SK-MEL-5 (cell line): Measurements from ENCODE around the gene MMRN2. TPM values are rescaled to one million over a fixed set of nuclear protein-coding genes. Genes with fewer than 3 reads are reported as not detected.
"Not testable (repeated sequence)": the region's sequence is repeated elsewhere in the genome, so short reads cannot be mapped to it uniquely, and the experiment has no call there.

Experiments used
- DNase-seq: peaks from one replicate; pipeline ENCODE4 v3.0.0-alpha.2; 2016; ENCODE audit warnings: low read depth, low spot score
- in situ Hi-C: cut with HindIII; loops from 2 replicates; pipeline ENCODE4 v1.10.0; 2016; ENCODE audit warnings: low sequenced_read_pairs, high pct_unique_total_duplicates, low pct_unique_long_range_greater_than_20kb
- total RNA-seq: library from RNA; depleted of rRNA; stranded (reverse); fragments of >200 nt; shearing (Covaris generic); gene quantifications from 2 replicates; pipeline ENCODE4 v1.2.3, GENCODE V29; 2014

The MMRN2 gene
- total RNA-seq, 1 experiment from 2014 or later: 0.08 TPM

- DNase-seq, in situ Hi-C loops: not testable (repeated sequence)
Observed at GRCh38 chr10:86947806-86948205, 9.6 kb downstream of the MMRN2 start.

- in situ Hi-C loops: no loop called here
Observed at GRCh38 chr10:86946213-86947155, 10.9 kb downstream of the MMRN2 start.

GRCh38 chr10:86945361-86946212 lies 11.8 kb downstream of the MMRN2 start:
- in situ Hi-C loops: no loop called here
- peak; percentile 38 for DNase-seq

More at GRCh38 chr10:86946213-86947155, 10.9 kb downstream of the MMRN2 start:
- DNase-seq: no peak

- in situ Hi-C loops: no loop called here
- DNase-seq: no peak
Observed at GRCh38 chr10:86944907-86945306, 12.5 kb downstream of the MMRN2 start.

- no peak for DNase-seq
- in situ Hi-C loops: no loop called here
Observed at GRCh38 chr10:86944471-86944870, 12.9 kb downstream of the MMRN2 start.

- DNase-seq: no peak
- in situ Hi-C loops: no loop called here
Observed at GRCh38 chr10:86944031-86944419, 13.4 kb downstream of the MMRN2 start.

GRCh38 chr10:86943316-86944030 lies 13.9 kb downstream of the MMRN2 start:
- no peak for DNase-seq
- in situ Hi-C loops: no loop called here

GRCh38 chr10:86942441-86943315 lies 14.7 kb downstream of the MMRN2 start:
- in situ Hi-C loops: no loop called here
- DNase-seq: no peak

GRCh38 chr10:86941991-86942421 lies 15.4 kb downstream of the MMRN2 start:
- no peak for DNase-seq
- in situ Hi-C loops: no loop called here

- in situ Hi-C loops: no loop called here
- DNase-seq: no peak
Observed at GRCh38 chr10:86941426-86941825, 16.0 kb downstream of the MMRN2 start.

GRCh38 chr10:86940677-86941076 lies 16.7 kb downstream of the MMRN2 start:
- in situ Hi-C loops: no loop called here
- no peak for DNase-seq

- DNase-seq, in situ Hi-C loops: not testable (repeated sequence)
Observed at GRCh38 chr10:86940076-86940475, 17.3 kb downstream of the MMRN2 start.

GRCh38 chr10:86938260-86938659 lies 19.2 kb downstream of the MMRN2 start:
- no peak for DNase-seq
- in situ Hi-C loops: no loop called here

- in situ Hi-C loops: no loop called here
- DNase-seq: no peak
Observed at GRCh38 chr10:86937502-86938154, 19.8 kb downstream of the MMRN2 start.

- in situ Hi-C loops: no loop called here
- no peak for DNase-seq
Observed at GRCh38 chr10:86936661-86937501, 20.5 kb downstream of the MMRN2 start.
